NCI-H2196 (cell line): ENCODE data around the gene MGMT.

ENCODE experiments used
- DNase-seq: peaks from one replicate; lab custom pipeline; 2025; ENCODE audit not compliant: unreplicated experiment; lab: John Stamatoyannopoulos, UW

Gene MGMT

GRCh38 chr10:129784891-129785290, 317.9 kb downstream of the MGMT start:
- DNase-seq, result no peak

GRCh38 chr10:129785536-129785981, 318.5 kb downstream of the MGMT start:
- no peak for DNase-seq

GRCh38 chr10:129786216-129786615, 319.2 kb downstream of the MGMT start:
- no peak for DNase-seq

GRCh38 chr10:129787557-129787956, 320.5 kb downstream of the MGMT start:
- no peak for DNase-seq

- DNase-seq, result no peak
Observed at GRCh38 chr10:129788215-129788614, 321.2 kb downstream of the MGMT start.

GRCh38 chr10:129790715-129791446, 323.8 kb downstream of the MGMT start:
- no peak for DNase-seq

GRCh38 chr10:129792141-129792540, 325.1 kb downstream of the MGMT start:
- no peak for DNase-seq

- DNase-seq, result no peak
Observed at GRCh38 chr10:129792864-129793263, 325.8 kb downstream of the MGMT start.

- DNase-seq, result no peak
Observed at GRCh38 chr10:129793479-129793878, 326.4 kb downstream of the MGMT start.

- DNase-seq, result no peak
Observed at GRCh38 chr10:129793996-129794395, 327.0 kb downstream of the MGMT start.

- DNase-seq, result no peak
Observed at GRCh38 chr10:129796710-129797420, 329.8 kb downstream of the MGMT start.

- DNase-seq, result no peak
Observed at GRCh38 chr10:129799942-129800341, 332.9 kb downstream of the MGMT start.

- no peak for DNase-seq
Observed at GRCh38 chr10:129800796-129801340, 333.8 kb downstream of the MGMT start.

- DNase-seq, result no peak
Observed at GRCh38 chr10:129807211-129807610, 340.2 kb downstream of the MGMT start.

GRCh38 chr10:129808092-129808983, 341.3 kb downstream of the MGMT start:
- no peak for DNase-seq

- DNase-seq, result no peak
Observed at GRCh38 chr10:129809431-129809830, 342.4 kb downstream of the MGMT start.

- DNase-seq, result no peak
Observed at GRCh38 chr10:129809841-129810240, 342.8 kb downstream of the MGMT start.

- DNase-seq, result no peak
Observed at GRCh38 chr10:129811208-129811607, 344.2 kb downstream of the MGMT start.

GRCh38 chr10:129812398-129812797, 345.4 kb downstream of the MGMT start:
- no peak for DNase-seq

GRCh38 chr10:129814681-129815646, 347.9 kb downstream of the MGMT start:
- DNase-seq, result no peak
